Measurements from ENCODE around the gene LINGO1.

Gene LINGO1

DNA sequence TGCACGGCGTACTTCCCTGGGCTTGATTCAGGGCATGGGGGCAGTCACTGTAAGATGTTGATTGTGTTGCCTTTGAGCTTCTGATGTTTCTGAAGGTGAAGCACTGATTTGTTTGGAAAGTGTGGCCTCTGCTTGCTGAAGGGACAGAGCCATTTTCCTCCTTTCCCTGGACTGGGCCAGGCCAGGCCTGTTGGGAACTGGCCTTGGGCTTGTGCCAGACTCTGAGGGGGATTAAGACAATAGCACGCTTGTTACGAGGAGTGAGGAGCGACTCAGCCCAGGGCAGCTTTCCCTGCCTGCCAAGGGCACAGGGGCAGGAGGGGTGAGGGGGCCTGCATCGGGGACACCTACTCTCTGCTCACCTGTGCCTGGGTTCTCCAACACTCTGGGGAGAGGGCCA lies 42.9 kb downstream of the LINGO1 start:
- no peak for DNase-seq

DNA sequence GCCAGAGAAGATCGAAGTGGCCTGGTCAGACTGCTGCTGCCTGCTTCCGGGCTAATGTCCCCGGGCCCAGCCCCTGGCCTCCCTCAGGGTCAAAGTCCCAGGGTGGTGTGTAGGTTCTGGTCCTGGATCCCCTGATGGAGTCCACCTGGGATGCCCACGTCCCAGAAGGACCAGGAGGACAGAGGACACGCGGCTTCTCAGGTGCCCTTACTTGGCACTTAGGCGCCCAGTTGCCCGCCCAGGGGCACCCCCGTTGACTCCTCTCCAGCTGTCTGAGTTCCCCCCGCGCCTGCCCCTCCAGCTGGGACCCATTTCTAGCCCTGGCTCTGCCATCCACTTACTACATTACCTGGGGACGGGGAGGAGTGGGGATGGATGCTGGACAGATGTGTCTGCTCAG lies 44.6 kb downstream of the LINGO1 start:
- no peak for DNase-seq

DNA sequence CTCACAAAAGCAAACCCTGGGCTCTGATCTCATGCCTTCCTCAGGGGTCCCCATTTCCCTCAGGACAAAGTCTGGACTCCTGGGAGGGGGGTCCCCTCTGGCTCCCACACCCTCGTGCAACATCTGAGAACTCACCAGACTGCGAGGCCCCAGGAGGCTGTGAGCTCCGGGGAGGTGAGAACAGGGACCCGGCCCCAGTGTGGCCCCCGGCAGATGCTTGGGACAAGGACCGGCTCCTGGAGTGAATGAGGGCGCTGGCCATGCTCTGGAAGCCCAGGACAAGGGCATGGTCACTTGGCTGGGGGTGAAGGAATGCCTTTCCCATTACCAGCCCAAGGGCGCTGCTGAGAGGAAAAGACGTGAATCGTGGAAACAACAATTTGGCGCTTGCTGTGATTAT lies 48.0 kb downstream of the LINGO1 start:
- no peak for DNase-seq

DNA sequence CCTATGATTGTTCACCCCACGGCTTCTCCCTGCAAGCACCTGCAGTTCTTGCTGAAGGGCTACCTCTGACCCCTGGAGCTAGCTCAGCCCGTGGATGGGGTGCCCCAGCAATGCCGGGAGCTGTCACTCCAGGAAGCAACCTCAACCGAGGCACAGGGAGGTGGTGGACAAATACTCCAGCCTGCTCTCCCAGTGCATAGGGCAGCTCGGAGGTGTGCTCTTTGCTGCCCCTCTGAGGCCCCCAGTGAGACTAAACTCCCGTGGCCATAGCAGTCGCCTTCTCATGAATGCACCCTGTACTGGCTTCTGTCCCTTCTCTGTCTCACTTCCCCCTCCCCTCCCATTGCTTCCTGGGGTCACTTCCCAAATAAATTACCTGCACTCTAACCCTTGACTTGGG lies 48.5 kb downstream of the LINGO1 start:
- DNase-seq, result no peak

DNA sequence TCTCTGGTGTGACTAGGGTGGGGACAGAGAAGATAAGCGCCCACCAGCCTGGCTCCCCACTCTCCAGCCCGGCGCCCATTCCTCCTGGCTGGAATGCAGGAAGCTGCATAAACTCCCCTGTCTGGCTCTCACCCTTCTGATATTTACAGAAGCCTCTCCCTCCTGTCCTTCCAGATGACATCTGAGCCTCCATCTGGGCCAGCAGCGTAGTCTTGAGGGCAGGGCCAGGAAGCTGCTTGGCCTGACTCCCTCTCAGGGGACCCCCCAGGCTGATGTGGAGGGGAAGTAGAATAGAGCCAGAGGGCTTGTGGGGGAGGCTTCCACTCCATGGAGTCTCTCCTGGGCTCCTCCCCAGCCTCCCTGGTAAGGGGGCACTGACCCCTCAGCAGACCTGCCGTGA lies 49.9 kb downstream of the LINGO1 start:
- no peak for DNase-seq

DNA sequence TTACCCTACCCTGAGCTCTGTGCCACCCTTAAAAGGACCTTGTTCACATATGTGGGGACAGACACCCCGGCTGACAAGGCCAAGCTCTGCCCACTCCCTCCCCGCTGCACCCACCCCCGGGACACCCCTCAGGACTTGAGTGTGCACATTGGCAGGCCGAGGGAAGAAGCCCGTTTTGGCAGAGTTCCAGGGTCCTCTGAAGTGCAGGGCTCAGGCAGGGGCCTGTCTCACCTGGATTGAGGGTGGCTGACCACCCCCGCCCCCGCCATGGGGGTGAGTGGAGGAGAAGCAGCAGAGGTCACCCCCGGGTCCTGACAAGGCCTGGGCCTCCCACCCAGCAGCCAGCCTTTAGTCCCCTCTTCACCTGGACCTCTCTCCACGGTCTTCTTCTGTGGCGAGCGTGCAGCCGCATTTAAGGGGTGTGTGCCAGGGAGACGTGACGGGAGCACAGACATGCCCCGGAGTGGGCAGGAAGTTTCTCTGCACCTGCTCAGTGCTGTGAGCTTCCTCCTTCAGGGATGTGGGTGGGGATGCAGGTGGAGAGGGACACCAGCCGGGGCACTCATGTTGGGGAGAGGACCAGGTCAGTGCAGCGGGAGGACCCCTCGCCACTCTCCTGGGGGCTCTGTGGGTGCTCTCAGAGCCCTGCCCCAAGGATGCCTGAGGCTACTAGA lies 50.7 kb downstream of the LINGO1 start:
- DNase-seq, result no peak

DNA sequence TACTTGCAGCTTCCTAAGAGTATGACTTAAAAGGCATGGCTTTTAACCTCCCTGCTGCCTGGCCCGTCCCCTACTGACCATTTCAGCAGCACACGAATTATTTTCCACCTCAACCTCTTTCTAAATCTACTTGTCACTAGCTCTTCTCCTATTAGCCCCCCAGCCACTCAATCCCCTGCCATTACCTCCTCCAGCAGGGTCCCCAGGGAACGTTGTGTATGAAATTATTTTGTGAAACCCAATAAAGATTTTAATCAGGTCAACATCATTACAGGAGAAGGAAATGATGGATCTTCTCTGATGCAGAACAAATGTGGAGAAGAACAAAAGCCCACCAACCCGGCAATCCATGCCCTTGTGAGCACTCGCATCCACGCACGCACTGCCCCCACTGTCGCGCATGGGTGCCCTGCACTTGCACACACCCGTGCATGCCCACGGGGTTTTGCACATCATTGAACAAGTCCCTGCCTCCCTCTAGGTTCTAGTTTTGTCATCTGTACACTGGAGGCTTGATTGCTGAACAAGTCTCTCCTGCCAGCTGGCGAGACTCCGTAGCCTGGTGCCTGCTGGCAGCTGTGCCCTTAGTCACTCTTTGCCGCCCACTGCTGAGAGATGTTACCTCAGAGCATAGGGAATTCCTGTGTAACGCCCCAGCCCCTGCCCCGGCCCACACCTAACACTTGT lies 51.6 kb downstream of the LINGO1 start:
- DNase-seq, result no peak

DNA sequence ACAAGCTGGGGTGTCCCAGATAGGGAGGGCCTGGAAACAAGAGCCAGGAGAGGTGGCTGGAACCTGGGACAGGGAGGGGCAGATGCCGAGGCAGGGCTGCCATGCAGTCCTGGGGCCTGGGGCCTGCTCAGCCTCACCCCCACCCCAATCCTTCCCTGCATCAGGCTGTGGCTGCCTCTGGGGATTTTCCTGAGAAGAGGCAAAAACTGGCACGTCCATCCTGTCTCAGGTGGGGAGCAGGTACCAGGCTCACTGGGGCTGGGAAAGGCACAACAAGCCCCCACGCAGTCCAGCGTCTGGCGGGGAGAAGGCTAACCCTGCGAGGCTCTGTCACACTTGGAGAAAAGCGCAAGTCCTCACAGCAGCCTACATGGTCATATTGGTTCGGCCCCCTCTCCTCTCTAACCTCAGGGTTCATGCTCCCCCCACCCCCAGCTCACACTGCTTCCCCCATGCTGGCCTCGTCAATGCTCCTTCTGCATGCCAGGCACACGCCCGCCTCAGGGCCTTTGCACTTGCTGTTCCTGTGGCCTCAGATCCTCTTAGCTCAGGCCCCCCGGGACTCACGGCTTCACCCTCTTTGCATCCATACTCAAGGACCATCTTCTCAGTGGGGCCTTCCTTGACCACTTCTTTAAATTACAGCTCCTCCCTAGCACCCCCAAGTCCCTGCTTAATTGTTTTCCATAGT lies 53.1 kb downstream of the LINGO1 start:
- no peak for DNase-seq

DNA sequence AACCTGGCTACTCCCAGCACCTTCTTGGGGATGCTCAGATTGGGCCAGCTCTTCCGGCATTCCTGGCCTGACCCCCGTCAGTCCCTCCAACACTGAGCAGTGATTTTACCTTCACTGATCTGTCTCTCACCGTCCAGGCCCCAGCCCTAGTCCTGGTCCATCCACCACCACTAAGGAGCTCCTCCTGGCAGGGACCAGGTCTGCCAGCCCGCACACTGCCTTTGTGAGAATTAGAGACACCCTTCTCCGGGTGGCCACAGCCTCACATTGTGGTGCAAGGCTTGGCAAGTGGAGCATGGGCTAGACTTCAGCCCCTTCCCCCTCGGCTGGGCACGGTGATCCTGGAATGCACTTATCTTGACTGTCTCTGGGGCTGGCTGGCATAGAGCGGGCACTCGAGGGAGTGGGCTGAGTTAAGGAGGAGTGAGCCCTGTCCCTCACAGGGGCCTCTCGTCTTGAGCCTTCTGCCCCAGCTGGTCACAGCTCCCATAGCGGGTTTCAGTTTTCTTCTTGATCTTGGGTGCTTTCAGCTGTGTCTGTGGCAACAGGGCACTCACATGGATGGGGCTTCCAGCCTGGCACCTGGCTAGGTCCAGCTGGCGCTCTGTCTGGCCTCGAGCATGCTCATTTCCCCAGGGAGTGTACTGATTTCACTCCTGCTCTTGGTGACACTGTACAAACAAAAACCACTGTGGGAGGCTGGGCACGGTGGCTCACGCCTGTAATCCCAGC lies 53.9 kb downstream of the LINGO1 start:
- no peak for DNase-seq

DNA sequence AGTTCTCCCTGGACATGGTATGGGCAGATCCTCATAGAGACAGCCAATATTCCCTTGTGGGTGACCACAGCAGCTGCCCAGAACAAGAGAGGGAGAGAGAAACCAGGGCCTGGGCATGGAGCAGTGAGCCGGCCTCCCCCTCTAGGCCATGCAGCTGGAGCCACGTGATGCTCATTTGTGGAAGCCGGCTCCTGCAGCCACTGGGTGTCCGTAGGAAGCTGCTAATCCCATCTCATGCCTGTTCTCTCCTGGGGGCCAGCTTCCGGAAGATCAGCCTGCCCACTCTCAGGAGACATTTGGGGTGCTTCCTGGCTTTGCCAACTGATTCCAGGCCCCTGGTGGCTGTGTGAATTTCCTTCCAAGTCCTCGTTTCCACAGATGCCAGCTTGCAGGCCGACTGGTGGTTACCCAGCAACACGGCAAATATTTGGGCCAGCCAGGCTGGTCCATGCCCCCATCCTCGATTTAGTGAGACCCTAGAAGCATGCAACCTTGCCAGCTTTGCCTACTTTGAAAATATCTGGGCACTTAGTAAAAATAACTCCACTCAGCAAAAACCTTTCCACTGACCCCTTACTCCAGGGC lies 55.3 kb downstream of the LINGO1 start:
- no peak for DNase-seq

DNA sequence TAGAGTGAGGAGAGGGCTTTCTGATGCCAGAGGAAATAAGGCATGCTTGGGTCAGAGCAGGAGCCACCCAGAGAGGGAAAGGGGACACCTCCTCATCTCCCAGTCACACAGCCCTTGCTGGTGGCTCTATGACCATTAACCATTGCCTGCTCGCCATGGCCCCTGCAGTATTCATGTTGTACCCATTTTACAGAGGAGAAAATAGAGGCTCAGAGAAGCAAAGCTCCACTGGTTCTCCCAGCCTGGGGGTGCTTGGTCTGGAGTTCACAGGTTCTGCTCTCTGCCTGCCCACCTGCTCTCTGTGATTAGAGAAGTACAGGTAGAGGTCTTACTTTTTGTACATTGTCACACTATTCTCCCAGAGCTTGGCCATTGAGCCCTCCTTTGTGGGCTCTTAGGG lies 56.2 kb downstream of the LINGO1 start:
- no peak for DNase-seq

DNA sequence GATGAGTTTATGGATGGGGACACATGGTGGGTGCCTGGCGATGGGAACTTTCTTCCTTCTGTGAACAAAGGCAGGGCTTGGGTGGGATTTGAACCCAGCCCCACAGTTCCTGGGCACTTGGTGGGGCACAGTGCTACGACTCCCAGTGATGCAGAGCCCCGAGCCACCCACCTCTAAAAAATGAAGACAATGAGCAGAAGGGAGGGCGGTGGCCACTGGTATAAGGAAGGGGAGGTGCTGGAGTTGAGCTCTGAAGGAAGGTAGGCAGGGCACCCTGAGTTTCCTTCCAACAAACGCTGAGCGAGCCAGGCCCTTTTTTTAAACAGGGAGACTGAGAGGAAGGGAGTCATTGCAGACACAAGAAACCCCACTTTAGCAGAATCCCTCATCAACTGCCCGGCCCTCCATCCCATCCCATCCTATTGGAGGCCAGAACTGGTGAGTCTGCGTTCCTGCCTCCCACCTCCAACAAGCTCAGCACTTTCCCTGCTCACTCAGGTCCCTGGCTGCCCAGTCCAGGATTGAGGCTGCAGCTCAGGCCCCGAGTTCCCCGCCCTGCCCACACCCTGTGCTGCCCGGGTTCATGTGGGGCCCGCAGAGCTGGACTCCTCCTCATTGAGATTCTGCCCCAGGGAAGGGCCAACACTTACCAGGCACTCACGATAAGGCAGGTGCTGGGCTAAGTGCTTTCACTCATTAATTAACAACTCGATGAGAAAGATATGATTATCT lies 57.3 kb downstream of the LINGO1 start:
- DNase-seq, result no peak

DNA sequence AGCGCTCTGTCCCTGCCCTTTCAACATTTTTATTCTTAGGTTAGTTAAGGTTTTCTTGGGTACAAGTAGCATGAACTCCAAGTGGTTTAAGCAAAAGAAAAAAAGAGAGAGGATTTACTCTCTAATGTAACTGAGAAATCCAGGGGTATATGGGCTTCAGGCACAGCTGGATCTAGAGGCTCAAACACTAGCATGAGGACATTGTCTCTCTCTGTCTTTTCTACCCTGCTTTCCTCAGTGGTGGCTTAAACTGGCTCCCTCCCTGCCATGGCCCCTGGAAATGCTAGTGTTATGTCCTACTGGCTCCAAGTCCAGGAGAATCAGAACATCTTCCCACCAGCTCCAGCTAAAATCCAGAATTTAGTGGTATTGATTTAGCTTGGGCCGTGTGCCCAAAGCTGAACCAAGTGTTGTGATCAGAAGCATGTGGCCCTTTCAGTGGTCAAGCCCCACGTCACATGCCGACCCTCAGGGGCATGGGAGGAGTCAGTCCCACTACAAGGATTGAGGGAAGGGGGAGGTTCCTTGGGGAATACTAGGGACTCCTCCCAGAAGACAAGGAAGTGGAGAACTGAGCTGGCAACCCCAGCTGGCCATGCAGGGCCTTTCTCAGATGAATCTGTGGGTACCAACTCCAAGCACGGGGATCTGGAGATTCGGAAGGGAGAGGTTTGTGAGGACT lies 58.0 kb downstream of the LINGO1 start:
- no peak for DNase-seq

DNA sequence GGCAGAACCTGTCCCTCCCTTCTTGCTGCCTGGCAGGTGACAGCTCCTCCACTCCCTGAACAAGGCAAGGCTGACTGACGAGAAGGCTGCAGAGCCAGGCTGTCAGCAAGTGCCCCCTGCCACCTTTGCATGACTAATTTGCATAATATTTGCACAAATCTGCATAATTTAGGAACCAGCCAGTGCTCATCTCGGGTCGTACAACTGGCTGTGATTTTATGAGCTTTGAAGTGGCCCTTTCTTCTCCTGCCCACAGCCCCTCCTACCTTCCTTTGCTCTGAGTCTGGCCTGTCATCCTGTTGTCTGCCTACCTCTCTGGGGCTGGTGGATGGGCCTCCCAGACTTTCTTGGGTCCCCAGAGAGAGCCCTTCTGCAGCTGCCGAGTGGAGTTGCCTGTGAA lies 58.9 kb downstream of the LINGO1 start:
- no peak for DNase-seq

DNA sequence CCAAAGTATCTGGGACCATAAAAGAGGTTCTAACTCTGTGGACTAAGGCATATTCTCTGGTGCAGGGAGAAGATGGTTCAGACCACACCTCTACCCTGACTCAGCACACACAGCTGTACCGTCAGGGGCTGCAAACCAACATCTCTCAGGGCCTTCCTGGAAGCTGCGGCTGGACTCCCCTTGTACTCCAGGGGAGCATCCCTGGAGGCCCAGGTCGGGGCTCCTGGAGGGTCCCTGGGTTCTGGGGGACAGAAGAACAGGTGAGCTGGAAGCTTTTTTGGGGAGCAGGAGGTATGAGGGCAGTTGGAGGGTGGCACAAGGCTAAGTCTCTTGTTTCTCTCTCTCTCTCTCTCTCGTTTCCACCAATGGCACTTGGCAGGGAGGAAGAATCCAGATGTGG lies 60.5 kb downstream of the LINGO1 start:
- no peak for DNase-seq

DNA sequence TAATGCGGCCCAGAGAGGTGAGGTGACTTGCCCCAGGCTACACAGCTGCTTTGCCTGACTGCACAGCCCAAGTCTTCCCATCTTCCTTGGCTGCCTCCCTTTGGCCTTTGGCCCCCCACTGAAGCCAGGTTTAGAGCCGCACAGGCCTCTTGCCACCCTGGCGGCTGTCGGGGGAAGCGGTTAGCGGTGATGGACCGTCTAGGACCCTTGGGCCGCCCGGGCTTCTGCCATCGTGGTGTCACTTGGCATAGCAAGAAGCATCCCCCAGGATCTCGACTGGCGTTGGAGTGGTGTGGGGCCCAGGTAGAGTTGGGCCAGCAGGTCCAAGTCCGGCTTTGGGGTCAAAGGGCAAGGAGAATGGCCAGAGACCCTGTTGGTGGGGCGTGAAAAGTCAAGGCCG lies 61.0 kb downstream of the LINGO1 start:
- no peak for DNase-seq

DNA sequence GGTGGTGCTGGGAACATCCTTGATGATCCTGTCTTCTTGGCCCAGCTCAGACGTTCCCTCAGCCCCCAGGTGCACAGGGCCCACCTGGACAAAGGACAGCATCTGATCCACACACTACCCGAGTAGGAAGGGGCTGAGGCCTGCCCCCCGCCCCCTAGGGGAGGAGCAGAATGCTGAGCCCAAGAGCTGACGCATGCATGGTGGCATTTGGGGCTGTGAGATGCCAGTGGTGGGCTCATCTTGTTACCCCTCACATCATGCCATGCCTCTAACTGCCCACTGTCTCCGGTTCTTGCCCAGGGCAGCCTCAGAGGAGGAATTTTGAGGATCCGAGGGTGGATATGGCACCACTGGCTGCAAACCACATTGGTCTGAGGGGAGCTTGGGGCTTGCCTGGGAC lies 61.5 kb downstream of the LINGO1 start:
- no peak for DNase-seq

DNA sequence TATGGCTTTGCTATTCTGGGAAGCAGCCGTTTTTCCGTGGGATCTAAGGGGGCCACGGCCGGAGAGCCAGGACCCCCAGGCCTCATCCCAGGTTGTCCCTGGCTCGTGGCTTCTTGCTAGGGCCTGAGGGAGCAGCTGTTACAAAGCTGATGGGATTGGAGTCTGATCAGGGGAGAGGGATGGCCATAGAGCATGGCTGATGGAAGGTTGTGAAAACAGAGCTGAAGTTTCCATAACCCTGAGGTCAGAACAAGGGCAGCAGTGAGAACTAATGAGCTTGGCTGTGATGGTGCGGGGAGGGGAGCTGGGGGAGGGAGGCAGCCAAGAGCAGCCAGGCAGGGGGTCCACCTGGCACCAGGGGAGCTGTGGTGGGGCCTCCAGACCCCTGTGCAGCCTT lies 63.0 kb downstream of the LINGO1 start:
- DNase-seq, result no peak

DNA sequence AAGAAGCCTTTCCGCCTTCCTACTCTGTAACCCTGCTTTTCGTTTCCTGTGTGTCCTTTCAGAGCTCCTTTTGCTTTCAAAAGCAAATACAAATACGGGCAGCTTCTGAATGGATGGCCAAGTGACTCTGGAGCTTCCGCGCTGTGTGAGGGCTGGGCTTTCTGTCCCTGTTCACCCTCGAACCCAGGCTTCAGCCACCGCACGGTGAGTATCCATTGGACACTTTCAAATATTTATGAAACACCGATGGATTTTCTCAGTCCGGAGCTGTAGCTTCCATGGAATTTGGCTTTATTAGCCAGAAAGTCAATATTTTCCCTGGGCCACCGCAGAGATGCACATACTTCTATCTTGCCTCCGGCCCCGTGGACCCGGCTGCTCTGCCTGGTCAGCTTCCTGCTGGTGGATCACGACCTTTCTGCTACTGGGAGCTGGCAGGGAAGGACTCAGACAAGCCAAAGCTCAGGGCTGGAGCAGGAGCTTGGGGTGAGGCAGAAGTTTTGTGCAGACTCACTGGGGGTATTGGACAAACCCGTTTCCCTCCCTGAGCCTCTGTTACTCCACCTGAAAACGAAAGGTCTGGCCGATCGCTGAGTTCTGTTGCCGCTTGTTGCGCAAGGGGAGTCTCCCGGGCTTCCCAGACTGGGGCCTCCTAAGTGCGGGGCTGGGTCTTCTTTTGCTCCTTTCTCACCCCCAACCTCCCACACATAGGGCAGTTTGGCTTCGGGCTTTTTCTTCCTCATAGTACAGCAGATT lies 63.6 kb downstream of the LINGO1 start:
- DNase-seq, result no peak

DNA sequence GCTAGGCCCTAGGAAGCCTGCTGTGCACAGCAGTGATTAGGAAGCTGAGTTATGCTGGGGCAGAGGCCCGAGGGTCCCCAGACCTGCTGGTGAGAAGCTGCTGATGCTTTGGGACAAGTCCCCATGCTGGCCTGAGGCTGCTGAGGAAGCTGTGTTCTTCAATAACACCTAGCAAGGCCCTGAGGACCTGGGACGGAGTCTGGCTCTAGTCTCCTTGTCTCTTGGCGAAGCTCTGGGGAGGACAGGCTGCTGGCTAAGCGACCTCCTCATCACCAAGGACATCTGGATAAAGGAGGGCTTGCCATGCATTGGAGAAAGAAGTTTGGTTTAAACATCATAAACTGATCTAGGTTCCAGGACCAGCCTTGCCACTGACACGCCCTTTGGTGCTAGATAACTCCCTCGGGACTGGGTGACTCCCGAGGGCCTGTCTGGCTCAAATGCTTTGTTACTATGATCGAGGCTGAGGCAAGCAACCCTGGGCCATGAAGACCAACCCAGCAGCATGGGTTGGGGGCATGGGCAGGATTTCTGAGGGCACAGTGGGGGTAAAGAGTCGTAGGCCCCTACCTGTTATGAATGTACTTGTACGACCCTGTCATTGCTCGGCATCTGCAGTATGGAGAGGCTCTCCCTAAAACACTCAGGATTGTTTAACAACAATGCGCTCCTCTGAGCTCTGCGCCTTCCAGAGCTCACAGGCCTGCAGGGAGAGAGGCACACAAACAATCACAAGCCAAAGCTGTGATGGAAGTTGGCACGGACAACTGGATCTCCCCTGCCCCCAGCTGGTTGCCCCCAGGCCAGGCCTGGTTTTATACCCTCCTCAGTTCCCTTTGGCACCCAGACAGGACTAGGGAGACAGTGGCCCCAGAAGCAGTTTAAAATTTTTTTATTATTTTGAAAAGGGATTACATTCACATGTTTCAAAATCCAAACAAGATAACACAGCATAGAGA lies 64.4 kb downstream of the LINGO1 start:
- DNase-seq, result no peak

Measured in stimulated activated CD4-positive, alpha-beta T cell treated with anti-CD3 and anti-CD28 coated beads, Interleukin-4, amount 100 ng/mL, for 1 hour (primary cell).